Measurements from ENCODE around the gene DOCK3. TPM values are rescaled to one million over a fixed set of nuclear protein-coding genes. Genes with fewer than 3 reads are reported as not detected.

The DOCK3 gene
- polyA plus RNA-seq, 1 donor from 2014 or later, result 15.6 TPM

GRCh38 chr3:51052562-51052961, 377.8 kb downstream of the DOCK3 start:
- Histone ChIP-seq H3K9me2 (ENCODE audit: insufficient read depth, low read length) (no peaks in the 10 kb centered on the region), H3K9me3 (ENCODE audit: low read length) (no peaks in the 10 kb centered on the region), H3K9ac (ENCODE audit: low read length) (no peak overlapping the region), H3K27me3 (ENCODE audit: insufficient read depth, low read depth, low read length) (no peaks in the 10 kb centered on the region), H3F3A (ENCODE audit: insufficient read depth, low read length, poor library complexity, severe bottlenecking) (no peaks in the 10 kb centered on the region), H4K20me1 (ENCODE audit: insufficient read depth) (no peaks in the 10 kb centered on the region), H3K79me2 (replicated peaks; ENCODE audit: insufficient read depth, low read length) (no peaks in the 10 kb centered on the region), H2AFZ (ENCODE audit: low read depth, low read length) (no peak overlapping the region), H3K4me3 (ENCODE audit: low read length) (no peak overlapping the region), H3K4me2 (ENCODE audit: low read length) (no peak overlapping the region), H3K27ac (ENCODE audit: low read length) (no peak overlapping the region), H3K36me3 (ENCODE audit: insufficient read depth, low read length) (no peaks in the 10 kb centered on the region)
- TF ChIP-seq CTCF (IDR thresholded peaks at IDR 0.05; ENCODE audit: poor library complexity, severe bottlenecking) (no peak), EP300 (conservative IDR thresholded peaks at IDR 0.05; ENCODE audit: poor library complexity, severe bottlenecking) (no peak), RAD21 (conservative IDR thresholded peaks at IDR 0.05) (no peak), POLR2AphosphoS5 (IDR thresholded peaks at IDR 0.05) (no peak), MXI1 (conservative IDR thresholded peaks at IDR 0.05; ENCODE audit: poor library complexity, severe bottlenecking) (no peak), REST (IDR thresholded peaks at IDR 0.05; ENCODE audit: borderline replicate concordance) (no peak), SMC3 (conservative IDR thresholded peaks at IDR 0.05; ENCODE audit: poor library complexity) (no peak), EZH2 (IDR thresholded peaks at IDR 0.05; ENCODE audit: borderline replicate concordance, insufficient read depth, low read length, poor library complexity, severe bottlenecking) (no peak)

GRCh38 chr3:51057121-51057520, 382.4 kb downstream of the DOCK3 start:
- Histone ChIP-seq H3K36me3 (ENCODE audit: insufficient read depth, low read length) (no peaks in the 10 kb centered on the region), H3K4me2 (ENCODE audit: low read length) (no peak overlapping the region), H3K9me3 (ENCODE audit: low read length) (no peaks in the 10 kb centered on the region), H3K79me2 (replicated peaks; ENCODE audit: insufficient read depth, low read length) (no peaks in the 10 kb centered on the region), H3K27ac (ENCODE audit: low read length) (no peak overlapping the region), H3K9ac (ENCODE audit: low read length) (no peak overlapping the region), H3K27me3 (ENCODE audit: insufficient read depth, low read depth, low read length) (no peaks in the 10 kb centered on the region), H2AFZ (ENCODE audit: low read depth, low read length) (no peak overlapping the region), H3K9me2 (ENCODE audit: insufficient read depth, low read length) (no peaks in the 10 kb centered on the region), H3F3A (ENCODE audit: insufficient read depth, low read length, poor library complexity, severe bottlenecking) (no peaks in the 10 kb centered on the region), H3K4me3 (ENCODE audit: low read length) (no peak overlapping the region), H4K20me1 (ENCODE audit: insufficient read depth) (no peaks in the 10 kb centered on the region)
- TF ChIP-seq TAF1 (IDR thresholded peaks at IDR 0.05; ENCODE audit: low read depth) (no peak), CTCF (IDR thresholded peaks at IDR 0.05; ENCODE audit: poor library complexity, severe bottlenecking) (no peak), REST (IDR thresholded peaks at IDR 0.05; ENCODE audit: borderline replicate concordance) (no peak), SMC3 (conservative IDR thresholded peaks at IDR 0.05; ENCODE audit: poor library complexity) (no peak), POLR2AphosphoS5 (IDR thresholded peaks at IDR 0.05) (no peak), EZH2 (IDR thresholded peaks at IDR 0.05; ENCODE audit: borderline replicate concordance, insufficient read depth, low read length, poor library complexity, severe bottlenecking) (no peak), MXI1 (conservative IDR thresholded peaks at IDR 0.05; ENCODE audit: poor library complexity, severe bottlenecking) (no peak), EP300 (conservative IDR thresholded peaks at IDR 0.05; ENCODE audit: poor library complexity, severe bottlenecking) (no peak), RAD21 (conservative IDR thresholded peaks at IDR 0.05) (no peak)

All from neural cell (in vitro differentiated cells).